NCI-H460 (cell line): ENCODE data around the gene RHBDL2. TPM values are rescaled to one million over a fixed set of nuclear protein-coding genes. Genes with fewer than 3 reads are reported as not detected.

Source experiments
- small RNA-seq, 2 experiments: library from RNA; depleted of rRNA; stranded (forward); fragments of <200 nt; gene quantifications; one replicate each; pipeline ENCODE3, GENCODE V24; 2014
- total RNA-seq: library from RNA; depleted of rRNA; stranded (reverse); fragments of >200 nt; shearing (Covaris generic); gene quantifications from 2 replicates; pipeline ENCODE4 v1.2.3, GENCODE V29; 2014; rRNA removed

RHBDL2 gene
- total RNA-seq, 1 experiment from 2014 or later = not detected

Small RNA genes within 50 kb of the gene (small RNA-seq; reads per million reads assigned to genes)
- gene GJA9-MYCBP (0 reads per million in 2 experiments), gene RF00019 (0 reads per million in 2 experiments), gene RNU6-605P (0 reads per million in 2 experiments)

Other genes with a start within 250 kb of the RHBDL2 start
- 7.9 and 8.5 TPM in 2 replicates for gene RRAGC, start 82.1 kb downstream of the RHBDL2 start, total RNA-seq
- 15.6 and 17.2 TPM in 2 replicates for gene MYCBP, start 68.5 kb downstream of the RHBDL2 start, total RNA-seq
- gene GJA9, start 60.2 kb downstream of the RHBDL2 start, total RNA-seq = not detected in 2 replicates
- 55.7 and 57.2 TPM in 2 replicates for gene AKIRIN1, start 49.4 kb upstream of the RHBDL2 start, total RNA-seq
- gene NDUFS5, start 84.5 kb upstream of the RHBDL2 start, total RNA-seq = 349 and 358 TPM in 2 replicates